ENCODE data around the gene IL1RN.

DNA sequence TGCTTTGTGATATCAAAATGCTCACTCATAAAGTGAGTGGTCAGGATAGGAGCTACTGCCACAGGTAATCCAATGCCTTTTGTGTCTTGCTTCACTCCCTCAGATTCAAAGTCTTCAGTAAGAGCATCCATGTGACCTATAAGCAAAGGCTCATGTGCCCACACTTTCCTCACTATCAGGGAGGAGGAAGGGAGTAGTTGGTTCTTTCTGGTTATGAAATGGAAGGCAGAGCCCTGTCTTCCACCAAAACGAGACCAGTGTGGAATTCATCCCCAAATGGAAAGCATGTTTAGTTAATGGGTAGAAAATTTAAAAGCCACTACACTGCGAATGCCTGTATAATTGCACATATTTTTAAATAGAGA lies 33.8 kb upstream of the IL1RN start:
- TF ChIP-seq POLR2AphosphoS5 (IDR thresholded peaks at IDR 0.05; ENCODE audit: low read depth, low read length) = no peak
- TF ChIP-seq, protein P1, sequence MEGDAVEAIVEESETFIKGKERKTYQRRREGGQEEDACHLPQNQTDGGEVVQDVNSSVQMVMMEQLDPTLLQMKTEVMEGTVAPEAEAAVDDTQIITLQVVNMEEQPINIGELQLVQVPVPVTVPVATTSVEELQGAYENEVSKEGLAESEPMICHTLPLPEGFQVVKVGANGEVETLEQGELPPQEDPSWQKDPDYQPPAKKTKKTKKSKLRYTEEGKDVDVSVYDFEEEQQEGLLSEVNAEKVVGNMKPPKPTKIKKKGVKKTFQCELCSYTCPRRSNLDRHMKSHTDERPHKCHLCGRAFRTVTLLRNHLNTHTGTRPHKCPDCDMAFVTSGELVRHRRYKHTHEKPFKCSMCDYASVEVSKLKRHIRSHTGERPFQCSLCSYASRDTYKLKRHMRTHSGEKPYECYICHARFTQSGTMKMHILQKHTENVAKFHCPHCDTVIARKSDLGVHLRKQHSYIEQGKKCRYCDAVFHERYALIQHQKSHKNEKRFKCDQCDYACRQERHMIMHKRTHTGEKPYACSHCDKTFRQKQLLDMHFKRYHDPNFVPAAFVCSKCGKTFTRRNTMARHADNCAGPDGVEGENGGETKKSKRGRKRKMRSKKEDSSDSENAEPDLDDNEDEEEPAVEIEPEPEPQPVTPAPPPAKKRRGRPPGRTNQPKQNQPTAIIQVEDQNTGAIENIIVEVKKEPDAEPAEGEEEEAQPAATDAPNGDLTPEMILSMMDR (IDR thresholded peaks at IDR 0.05) = no peak
- no peak for TF ChIP-seq TCF7L2 (IDR thresholded peaks at IDR 0.05; ENCODE audit: low read depth, low read length)
- TF ChIP-seq REST (IDR thresholded peaks at IDR 0.05; ENCODE audit: insufficient read depth in 1 of 2, low read depth in 2 of 2, low read length in 1 of 2) = no peak
- no peak for TF ChIP-seq SIN3A (IDR thresholded peaks at IDR 0.05; ENCODE audit: borderline replicate concordance, insufficient read depth, low read depth, low read length)
